Measurements from ENCODE around the gene MLLT10. TPM values are rescaled to one million over a fixed set of nuclear protein-coding genes. Genes with fewer than 3 reads are reported as not detected.
"Not testable (repeated sequence)": the region's sequence is repeated elsewhere in the genome, so short reads cannot be mapped to it uniquely, and the experiment has no call there.

The MLLT10 gene
- total and polyA plus RNA-seq, 9 of the 15 experiments (the other 6 are each of a cell fraction or from before 2014, with no cell fraction given): 18.8 to 81.4 (median 64.2) TPM

DNA sequence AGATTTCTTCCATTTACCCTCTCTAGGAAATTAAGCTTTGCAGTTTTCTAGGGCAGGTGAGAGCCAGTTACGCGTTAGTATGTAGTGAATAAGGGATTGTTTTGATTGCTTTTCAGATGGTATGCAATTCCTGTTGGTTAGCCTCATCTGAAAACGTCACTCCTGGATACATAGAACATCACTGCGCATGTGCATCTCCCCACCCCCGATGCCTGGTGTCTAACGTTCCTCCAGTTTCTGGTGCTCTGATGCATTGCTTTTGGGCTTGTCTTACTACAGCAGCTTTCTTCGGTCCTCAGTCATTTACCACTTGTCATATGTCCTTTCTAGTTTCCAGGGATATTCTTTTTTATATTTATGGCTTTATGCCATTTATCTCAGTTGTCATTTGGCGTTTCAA, 22.5 kb downstream of the MLLT10 start:
- no peak for ATAC-seq
- no peak for TF ChIP-seq RFX7 (CRISPR knock-in tag; IDR thresholded peaks at IDR 0.05)
- TF ChIP-seq YY1 (IDR thresholded peaks at IDR 0.05; ENCODE audit: borderline replicate concordance in 1 of 3, control insufficient read depth in 1 of 3, extremely low read depth in 1 of 3, insufficient read depth in 3 of 3, insufficient read length in 1 of 3, insufficient replicate concordance in 2 of 3, low read depth in 1 of 3, low read length in 2 of 3): no peak
- TF ChIP-seq GABPB2 (CRISPR knock-in tag; conservative IDR thresholded peaks at IDR 0.05): no peak
- no peak for TF ChIP-seq ZFX (CRISPR knock-in tag; IDR thresholded peaks at IDR 0.05)
- TF ChIP-seq, protein P1, sequence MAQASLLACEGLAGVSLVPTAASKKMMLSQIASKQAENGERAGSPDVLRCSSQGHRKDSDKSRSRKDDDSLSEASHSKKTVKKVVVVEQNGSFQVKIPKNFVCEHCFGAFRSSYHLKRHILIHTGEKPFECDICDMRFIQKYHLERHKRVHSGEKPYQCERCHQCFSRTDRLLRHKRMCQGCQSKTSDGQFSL (CRISPR knock-in tag; IDR thresholded peaks at IDR 0.05): no peak
- TF ChIP-seq, protein P1 (tag; IDR thresholded peaks at IDR 0.05): no peak
- no peaks in the 10 kb centered on the region for H3K4me1 ChIP-seq (replicated peaks in 1 of 2; ENCODE audit: control insufficient read depth in 2 of 2, insufficient read depth in 2 of 2, low read length in 2 of 2)
- H3K9me3 ChIP-seq (replicated peaks; ENCODE audit: control insufficient read depth, insufficient read depth, low read depth, low read length): no peaks in the 10 kb centered on the region
- no peaks in the 10 kb centered on the region for H3K27me3 ChIP-seq (ENCODE audit: control insufficient read depth in 2 of 2, insufficient read depth in 2 of 2, low read length in 2 of 2)
- no TSS peak for BruUV-seq (replicated peaks)
- intact Hi-C loops (cut with micrococcal nuclease) (no loop called here), in situ Hi-C loops (cut with MboI) (no loop called here)
- WGBS (ENCODE audit: insufficient coverage, low coverage, missing lambda C conversion rate): 87% methylated on average over 8 of the region's 8 CpGs
- no peaks in the 10 kb centered on the region for H4K20me1 ChIP-seq (replicated peaks; ENCODE audit: control insufficient read depth, insufficient read depth, low read length)
- no peak overlapping the region for H3K9ac ChIP-seq (ENCODE audit: insufficient read depth in 1 of 2, low read depth in 2 of 2, low read length in 2 of 2)
- H3K79me2 ChIP-seq (ENCODE audit: control insufficient read depth, insufficient read depth, low read length): peaks cover 86% of the 10 kb centered on the region
- H3K9me1 ChIP-seq (ENCODE audit: control insufficient read depth, insufficient read depth, low read length): no peaks in the 10 kb centered on the region
- no peak for DNase-seq (ENCODE audit: extremely low read depth in 1 of 4, low spot score in 3 of 4)
- no peak overlapping the region for H3K4me3 ChIP-seq
- peaks cover 88% of the 10 kb centered on the region for H3K36me3 ChIP-seq (ENCODE audit: control insufficient read depth, insufficient read depth, low read length)
- no peak overlapping the region for H3K4me2 ChIP-seq (ENCODE audit: insufficient read depth, low read length)
- no peak overlapping the region for H3K27ac ChIP-seq (ENCODE audit: extremely low read depth, low read depth, low read length)
- FAIRE-seq: no peak
- CTCF ChIA-PET (ENCODE audit: low intra/inter-chr PET ratio): no interaction called here
- no peak overlapping the region for H2AFZ ChIP-seq (ENCODE audit: low read depth, low read length)
- POLR2A ChIA-PET: interaction anchor here (1.0 kb wide), 1 partner anchor 19 kb away, joined by 3 read pairs; no protein-coding TSS in a partner anchor

DNA sequence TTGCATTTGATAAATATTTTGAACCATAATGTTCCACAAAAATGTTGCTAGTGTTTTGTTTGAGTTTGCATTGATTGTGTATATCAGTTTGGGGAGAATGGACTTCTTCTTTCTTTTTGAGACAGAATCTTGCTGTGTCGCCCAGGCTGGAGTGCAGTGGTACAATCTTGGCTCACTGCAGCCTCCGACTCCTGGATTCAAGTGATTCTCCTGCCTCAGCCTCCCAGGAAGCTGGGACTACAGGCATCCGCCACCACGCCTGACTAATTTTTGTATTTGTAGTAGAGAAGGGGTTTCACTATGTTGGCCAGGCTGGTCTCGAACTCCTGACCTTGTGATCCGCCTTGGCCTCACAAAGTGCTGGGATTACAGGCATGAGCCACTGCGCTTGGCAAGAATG, 25.0 kb downstream of the MLLT10 start:
- H3K9me1 ChIP-seq (ENCODE audit: control insufficient read depth, insufficient read depth, low read length); in situ Hi-C loops (cut with MboI); DNase-seq (ENCODE audit: extremely low read depth in 1 of 4, low spot score in 3 of 4); H4K20me1 ChIP-seq (replicated peaks; ENCODE audit: control insufficient read depth, insufficient read depth, low read length); H3K4me2 ChIP-seq (ENCODE audit: insufficient read depth, low read length); H3K4me1 ChIP-seq (replicated peaks in 1 of 2; ENCODE audit: control insufficient read depth in 2 of 2, insufficient read depth in 2 of 2, low read length in 2 of 2); FAIRE-seq; H3K9me3 ChIP-seq (replicated peaks; ENCODE audit: control insufficient read depth, insufficient read depth, low read depth, low read length); H3K27me3 ChIP-seq (ENCODE audit: control insufficient read depth in 2 of 2, insufficient read depth in 2 of 2, low read length in 2 of 2); intact Hi-C loops (cut with micrococcal nuclease); CTCF ChIA-PET (ENCODE audit: low intra/inter-chr PET ratio); BruUV-seq (replicated peaks); H3K27ac ChIP-seq (ENCODE audit: extremely low read depth, low read depth, low read length); ATAC-seq; H2AFZ ChIP-seq (ENCODE audit: low read depth, low read length); H3K9ac ChIP-seq (ENCODE audit: insufficient read depth in 1 of 2, low read depth in 2 of 2, low read length in 2 of 2); H3K4me3 ChIP-seq: not testable (repeated sequence)
- POLR2A ChIA-PET: interaction anchor here (0.6 to 1.6 kb wide), 4 partner anchors 9 to 181 kb away, joined by 3 to 9 read pairs (median 4); no protein-coding TSS in a partner anchor
- Histone ChIP-seq H3K79me2 (ENCODE audit: control insufficient read depth, insufficient read depth, low read length) (peaks cover 84% of the 10 kb centered on the region), H3K36me3 (ENCODE audit: control insufficient read depth, insufficient read depth, low read length) (peaks cover 72% of the 10 kb centered on the region)
- WGBS (ENCODE audit: insufficient coverage, low coverage, missing lambda C conversion rate): 99% methylated on average over 7 of the region's 7 CpGs
